Activated naive CD4-positive, alpha-beta T cell treated with anti-CD3 and anti-CD28 coated beads, Interleukin-2, amount 10 ng/mL, durations not matched to agents 7 days and 5 days (primary cell): ENCODE measurements around the gene CDH13.

Experiments
- CTCF ChIA-PET: fragments of 350-600 bp; sonication (Branson Sonifier 250); formaldehyde crosslinking; loops from one replicate; lab custom pipeline; 2021; ENCODE audit warnings: antibody characterized with exemption; lab: Charles Lee
- DNase-seq: peaks from one replicate; pipeline ENCODE4 v3.0.0-alpha.2; 2020
- H3K27ac Mint-ChIP-seq: one replicate; pipeline ENCODE4 v1.8.0; 2021; ENCODE audit warnings: mild to moderate bottlenecking, moderate library complexity, mixed read lengths
- H3K27me3 Mint-ChIP-seq: one replicate; pipeline ENCODE4 v1.8.0; 2021; ENCODE audit warnings: mild to moderate bottlenecking, mixed read lengths
- H3K36me3 Mint-ChIP-seq: one replicate; pipeline ENCODE4 v1.8.0; 2021; ENCODE audit warnings: mixed read lengths
- H3K4me1 Mint-ChIP-seq: one replicate; pipeline ENCODE4 v1.8.0; 2021; ENCODE audit warnings: mixed read lengths
- H3K4me3 Mint-ChIP-seq: one replicate; pipeline ENCODE4 v1.8.0; 2021; ENCODE audit warnings: mild to moderate bottlenecking, moderate library complexity, mixed read lengths
- H3K9me3 Mint-ChIP-seq: one replicate; pipeline ENCODE4 v1.8.0; 2021; ENCODE audit warnings: mixed read lengths

CDH13 gene

DNA sequence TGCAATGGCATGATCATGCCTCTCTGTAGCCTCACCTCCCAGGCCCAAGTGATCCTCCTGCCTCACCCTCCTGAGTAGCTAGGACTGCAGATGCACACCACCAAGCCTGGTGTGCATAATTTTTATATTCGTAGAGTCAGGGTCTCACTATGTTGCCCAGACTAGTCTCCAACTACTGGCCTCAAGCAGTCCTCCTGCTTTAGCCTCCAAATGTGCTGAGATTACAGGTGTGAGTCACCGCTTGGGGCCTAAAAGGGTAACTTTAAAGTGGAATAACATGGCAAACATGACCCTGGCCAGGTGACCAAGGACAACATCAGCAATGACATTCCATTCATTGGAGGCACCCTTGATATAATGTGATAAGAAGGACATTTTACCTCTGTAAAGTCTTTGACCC lies 1207.2 kb downstream of the CDH13 start:
- no peak overlapping the region for H3K27ac Mint-ChIP-seq
- H3K27me3 Mint-ChIP-seq, result peaks cover 49% of the 10 kb centered on the region
- no peaks in the 10 kb centered on the region for H3K9me3 Mint-ChIP-seq
- no peaks in the 10 kb centered on the region for H3K36me3 Mint-ChIP-seq
- no peak for DNase-seq
- no peak overlapping the region for H3K4me3 Mint-ChIP-seq
- peaks cover 20% of the 10 kb centered on the region for H3K4me1 Mint-ChIP-seq
- CTCF ChIA-PET, result no interaction called here

DNA sequence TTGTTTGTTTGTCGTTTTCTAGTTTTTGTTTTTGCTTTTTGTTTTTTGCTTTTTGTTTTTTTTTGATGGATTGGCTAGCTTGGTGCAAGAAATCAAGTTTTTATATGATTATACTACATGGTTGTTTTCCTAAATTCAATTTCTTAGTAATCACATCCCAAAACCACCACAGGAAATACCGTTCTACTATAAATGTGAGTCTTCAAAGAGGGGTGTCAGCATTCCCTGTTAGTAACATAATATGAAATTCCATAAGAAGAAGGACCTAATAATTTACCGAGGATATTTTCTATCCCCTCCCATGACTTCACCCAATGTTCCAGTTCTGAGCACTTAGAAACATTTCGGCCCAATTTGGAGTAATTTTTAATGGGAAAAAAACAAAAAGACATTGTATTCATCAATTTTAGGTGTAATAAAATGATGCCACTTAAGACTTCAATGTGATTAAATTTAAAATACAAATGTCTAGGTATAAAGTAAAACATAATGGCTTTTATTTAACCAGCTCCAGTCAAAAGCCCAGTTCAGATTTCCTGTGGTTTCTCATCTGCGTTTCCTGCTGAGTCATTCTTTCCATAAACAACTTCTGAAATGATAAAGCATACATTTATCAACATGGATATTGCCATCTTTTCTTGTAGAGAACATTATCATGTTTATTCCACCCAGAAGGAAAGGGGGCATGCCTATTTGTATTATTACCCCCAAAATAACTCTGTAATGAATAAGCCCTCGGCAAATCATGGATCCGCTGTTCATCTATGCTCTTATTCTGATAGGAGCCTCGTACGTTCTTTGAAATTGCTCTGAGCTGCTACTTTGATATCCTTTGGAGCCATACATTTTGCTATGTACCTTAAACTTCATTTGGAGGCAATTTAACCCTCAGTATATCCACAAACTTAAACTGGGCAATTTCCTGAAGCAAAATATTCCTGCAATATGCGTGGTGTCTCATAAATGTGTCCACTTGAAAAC lies 1209.1 kb downstream of the CDH13 start:
- CTCF ChIA-PET, result interaction anchor here (0.7 to 1.8 kb wide), 3 partner anchors 9 to 89 kb away, joined by 3 to 6 read pairs (median 4); no protein-coding TSS in a partner anchor
- Mint-ChIP-seq H3K27me3 (peaks cover 46% of the 10 kb centered on the region), H3K9me3 (no peaks in the 10 kb centered on the region), H3K27ac (no peak overlapping the region), H3K4me1 (peaks cover 20% of the 10 kb centered on the region), H3K36me3 (no peaks in the 10 kb centered on the region), H3K4me3 (no peak overlapping the region)
- no peak for DNase-seq

DNA sequence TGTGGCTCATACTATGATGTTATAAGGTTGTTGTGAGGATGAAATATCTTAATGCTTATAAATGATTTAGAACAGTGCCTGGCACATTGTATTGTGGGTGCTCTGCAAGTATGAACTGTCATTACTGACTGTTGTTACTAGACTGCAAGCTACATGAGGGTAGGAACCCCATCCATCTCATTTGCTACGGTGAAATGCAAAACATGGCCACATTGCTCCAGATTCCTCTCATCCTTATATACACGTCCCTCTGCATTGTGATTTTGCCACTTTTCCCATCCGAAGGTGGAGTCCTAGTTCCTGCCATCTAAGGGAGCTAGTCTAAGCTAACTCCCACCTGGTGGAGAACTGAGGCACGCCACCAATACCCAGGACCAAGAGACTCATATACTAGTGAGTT lies 1210.8 kb downstream of the CDH13 start:
- peaks cover 46% of the 10 kb centered on the region for H3K27me3 Mint-ChIP-seq
- no peaks in the 10 kb centered on the region for H3K36me3 Mint-ChIP-seq
- no peak overlapping the region for H3K27ac Mint-ChIP-seq
- no peaks in the 10 kb centered on the region for H3K9me3 Mint-ChIP-seq
- H3K4me1 Mint-ChIP-seq, result peaks cover 20% of the 10 kb centered on the region
- no peak for DNase-seq
- no peak overlapping the region for H3K4me3 Mint-ChIP-seq
- CTCF ChIA-PET, result interaction anchor here (1.4 kb wide), 1 partner anchor 12 kb away, joined by 3 read pairs; no protein-coding TSS in a partner anchor

DNA sequence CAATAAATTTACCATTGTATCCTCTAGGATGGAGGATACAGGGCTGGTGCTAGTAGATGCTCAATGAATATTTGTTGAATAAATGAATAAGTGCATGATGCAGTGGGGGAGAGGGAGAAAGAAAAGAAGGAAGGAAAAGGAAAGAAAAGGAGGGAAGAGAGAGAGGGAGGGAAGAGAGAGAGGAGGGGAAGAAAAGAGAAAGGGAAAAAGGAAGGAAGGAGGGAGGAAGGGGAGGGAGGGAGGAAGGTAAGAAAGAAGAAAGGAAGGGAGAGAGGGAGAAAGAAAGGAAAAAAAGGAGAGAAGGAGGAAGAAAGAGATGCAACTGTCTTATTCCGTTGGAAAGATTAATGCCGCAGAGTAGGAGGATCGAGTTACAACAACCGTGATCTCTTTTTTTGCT lies 1211.4 kb downstream of the CDH13 start:
- peaks cover 20% of the 10 kb centered on the region for H3K4me1 Mint-ChIP-seq
- DNase-seq, result no peak
- no peaks in the 10 kb centered on the region for H3K36me3 Mint-ChIP-seq
- no peaks in the 10 kb centered on the region for H3K9me3 Mint-ChIP-seq
- CTCF ChIA-PET, result interaction anchor here (1.4 kb wide), 1 partner anchor 13 kb away, joined by 3 read pairs; no protein-coding TSS in a partner anchor
- no peak overlapping the region for H3K27ac Mint-ChIP-seq
- H3K4me3 Mint-ChIP-seq, result no peak overlapping the region
- H3K27me3 Mint-ChIP-seq, result peaks cover 48% of the 10 kb centered on the region

DNA sequence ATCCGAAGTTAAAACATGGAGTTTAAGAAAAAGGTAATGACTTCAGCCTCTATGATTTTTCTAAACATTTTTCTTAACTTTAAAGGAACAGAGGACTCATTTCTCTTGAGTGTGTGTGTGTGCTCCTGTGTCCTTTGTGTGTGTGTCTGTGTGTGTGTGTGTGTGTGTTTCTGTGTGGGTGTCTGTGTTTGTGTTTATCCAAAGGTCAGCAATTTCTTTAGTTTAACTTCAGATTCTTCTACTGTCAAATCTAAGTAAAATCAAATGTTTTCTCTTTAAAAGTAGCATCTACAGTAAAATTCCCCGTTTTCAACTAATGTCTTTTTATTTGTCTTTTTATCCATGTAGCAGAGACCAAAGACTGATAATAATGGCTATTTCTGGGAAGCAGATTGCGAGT lies 1212.8 kb downstream of the CDH13 start:
- no peaks in the 10 kb centered on the region for H3K36me3 Mint-ChIP-seq
- H3K4me3 Mint-ChIP-seq, result no peak overlapping the region
- H3K9me3 Mint-ChIP-seq, result no peaks in the 10 kb centered on the region
- H3K27me3 Mint-ChIP-seq, result peaks cover 52% of the 10 kb centered on the region
- peaks cover 20% of the 10 kb centered on the region for H3K4me1 Mint-ChIP-seq
- DNase-seq, result no peak
- CTCF ChIA-PET, result no interaction called here
- H3K27ac Mint-ChIP-seq, result no peak overlapping the region

DNA sequence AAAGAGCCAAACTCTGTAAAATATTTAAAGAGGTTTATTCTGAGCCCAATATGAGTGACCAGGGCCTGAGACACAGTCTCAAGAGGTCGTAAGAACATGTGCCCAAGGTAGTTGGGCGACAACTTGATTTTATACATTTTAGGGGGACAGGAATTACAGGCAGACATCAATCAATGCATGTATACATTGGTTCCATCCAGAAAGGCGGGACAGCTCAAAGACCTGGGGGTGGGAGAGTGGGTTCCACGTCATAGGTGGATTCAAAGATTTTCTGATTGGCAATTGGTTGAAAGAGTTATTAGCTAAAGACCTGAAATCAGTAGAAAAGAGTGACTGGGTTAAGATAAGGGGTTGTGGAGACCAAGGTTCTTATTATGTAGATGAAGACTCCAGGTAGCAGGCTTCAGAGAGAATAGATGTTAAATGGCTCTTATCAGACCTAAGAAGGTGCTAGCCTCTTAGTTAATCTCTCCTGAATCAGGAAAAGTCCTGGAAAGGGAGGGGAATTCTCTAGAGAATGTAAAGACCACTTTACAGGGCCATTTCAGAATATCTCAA lies 1213.4 kb downstream of the CDH13 start:
- peaks cover 15% of the 10 kb centered on the region for H3K4me1 Mint-ChIP-seq
- CTCF ChIA-PET, result no interaction called here
- no peak overlapping the region for H3K27ac Mint-ChIP-seq
- peaks cover 46% of the 10 kb centered on the region for H3K27me3 Mint-ChIP-seq
- H3K4me3 Mint-ChIP-seq, result no peak overlapping the region
- H3K9me3 Mint-ChIP-seq, result no peaks in the 10 kb centered on the region
- H3K36me3 Mint-ChIP-seq, result no peaks in the 10 kb centered on the region
- DNase-seq, result no peak

DNA sequence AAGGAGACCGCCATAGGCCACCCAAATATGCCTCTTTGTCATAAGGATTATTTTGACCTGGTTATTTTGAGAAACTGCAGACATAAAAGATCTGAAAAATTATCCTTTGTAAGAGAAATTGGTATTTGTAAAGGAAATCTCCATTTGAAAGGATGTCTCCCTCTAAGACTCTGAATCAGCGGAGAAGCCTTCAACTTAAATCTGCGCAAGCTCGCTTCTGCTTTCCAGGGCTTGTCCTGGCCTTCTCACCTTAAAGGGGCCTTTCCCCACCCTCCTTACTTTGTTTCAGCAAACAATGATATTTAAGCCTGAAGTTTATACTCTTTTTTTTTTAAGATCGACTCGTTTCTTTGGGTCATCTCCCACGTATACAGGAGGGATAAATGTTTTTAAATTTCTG lies 1215.5 kb downstream of the CDH13 start:
- CTCF ChIA-PET, result no interaction called here
- Mint-ChIP-seq H3K4me3 (no peak overlapping the region), H3K27ac (no peak overlapping the region), H3K9me3 (no peaks in the 10 kb centered on the region), H3K4me1 (no peaks in the 10 kb centered on the region), H3K27me3 (peaks cover 31% of the 10 kb centered on the region), H3K36me3 (no peaks in the 10 kb centered on the region)
- DNase-seq, result no peak

DNA sequence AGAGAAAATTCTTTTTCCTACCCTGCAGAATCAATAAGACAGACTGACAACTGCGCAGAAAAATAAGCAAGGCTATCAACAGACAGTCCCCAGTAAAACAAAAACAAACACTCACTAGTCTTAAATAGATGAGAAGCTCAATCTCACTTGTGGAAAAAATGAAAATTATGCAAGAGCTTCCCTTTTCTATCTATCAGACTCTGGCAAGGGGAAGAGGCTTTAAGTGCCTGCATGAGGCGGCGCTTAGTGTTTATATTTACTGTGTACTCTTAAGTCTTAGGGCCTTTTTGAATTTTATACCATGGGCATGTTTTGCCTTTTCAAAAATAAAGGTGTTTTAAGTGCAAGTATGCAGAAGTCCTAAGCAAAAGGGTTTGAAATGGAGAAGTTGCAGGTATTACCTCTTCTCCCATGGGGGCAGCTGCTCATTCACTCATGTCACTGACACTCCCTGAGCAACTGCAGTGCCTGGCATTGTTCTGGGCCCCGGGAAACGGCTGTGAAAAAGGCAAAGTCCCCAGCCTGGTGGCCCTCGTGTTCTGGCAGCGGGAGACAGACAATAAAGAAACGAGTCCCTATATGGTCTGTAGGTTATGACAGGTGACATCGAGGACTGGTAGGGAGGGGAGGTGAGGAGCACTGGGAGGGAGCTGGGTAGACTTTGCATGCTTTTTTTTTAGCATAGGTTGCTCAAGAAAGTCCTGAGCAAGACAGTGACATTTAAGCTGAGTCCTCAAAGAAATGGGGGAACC lies 1216.2 kb downstream of the CDH13 start:
- H3K36me3 Mint-ChIP-seq, result no peaks in the 10 kb centered on the region
- no peak overlapping the region for H3K27ac Mint-ChIP-seq
- DNase-seq, result no peak
- no peak overlapping the region for H3K4me3 Mint-ChIP-seq
- no peaks in the 10 kb centered on the region for H3K9me3 Mint-ChIP-seq
- no peaks in the 10 kb centered on the region for H3K4me1 Mint-ChIP-seq
- peaks cover 25% of the 10 kb centered on the region for H3K27me3 Mint-ChIP-seq
- CTCF ChIA-PET, result no interaction called here

DNA sequence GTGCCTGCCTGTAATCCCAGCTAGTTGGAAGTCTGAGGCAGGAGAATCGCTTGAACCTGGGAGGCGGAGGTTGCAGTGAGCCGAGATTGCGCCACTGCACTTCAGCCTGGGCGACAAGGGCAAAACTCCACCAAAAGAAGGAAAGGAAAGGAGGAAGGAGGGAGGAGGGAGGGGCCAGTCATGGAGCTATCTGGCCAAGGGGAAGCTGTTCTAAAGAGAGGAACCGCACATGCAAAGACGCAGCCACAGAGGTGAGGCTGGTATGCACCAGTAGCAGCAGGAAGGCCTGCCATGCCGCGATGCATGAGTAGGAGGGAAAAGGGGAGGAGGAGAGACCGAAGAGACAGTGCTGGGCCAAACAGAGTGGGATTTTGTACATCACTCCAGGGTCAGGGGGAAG lies 1216.9 kb downstream of the CDH13 start:
- no peak for DNase-seq
- no peaks in the 10 kb centered on the region for H3K4me1 Mint-ChIP-seq
- CTCF ChIA-PET, result no interaction called here
- peaks cover 18% of the 10 kb centered on the region for H3K27me3 Mint-ChIP-seq
- H3K9me3 Mint-ChIP-seq, result no peaks in the 10 kb centered on the region
- no peak overlapping the region for H3K27ac Mint-ChIP-seq
- H3K4me3 Mint-ChIP-seq, result no peak overlapping the region
- no peaks in the 10 kb centered on the region for H3K36me3 Mint-ChIP-seq

DNA sequence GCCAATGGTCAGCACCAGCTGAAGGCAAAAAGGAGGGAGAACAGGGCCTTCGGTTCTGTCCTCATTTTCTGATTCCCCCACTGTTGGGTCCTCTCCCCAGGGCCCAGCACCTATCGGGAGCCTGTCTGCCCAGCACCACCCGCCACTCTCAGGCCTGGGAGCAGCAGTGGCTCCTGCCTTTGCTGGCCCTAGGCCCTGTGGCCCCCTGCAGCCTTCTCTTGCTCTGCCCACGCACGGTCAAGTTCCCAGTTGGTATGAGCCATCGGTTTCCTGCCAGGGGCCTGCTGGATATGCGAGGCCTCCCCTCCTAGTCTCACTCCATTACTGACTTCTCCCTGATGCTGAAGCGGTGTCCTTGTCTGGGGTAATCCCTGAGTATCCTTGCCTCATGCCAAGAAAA lies 1218.5 kb downstream of the CDH13 start:
- H3K4me1 Mint-ChIP-seq, result no peaks in the 10 kb centered on the region
- CTCF ChIA-PET, result no interaction called here
- H3K27me3 Mint-ChIP-seq, result peaks cover 18% of the 10 kb centered on the region
- DNase-seq, result no peak
- no peaks in the 10 kb centered on the region for H3K36me3 Mint-ChIP-seq
- no peaks in the 10 kb centered on the region for H3K9me3 Mint-ChIP-seq
- H3K4me3 Mint-ChIP-seq, result no peak overlapping the region
- H3K27ac Mint-ChIP-seq, result no peak overlapping the region

DNA sequence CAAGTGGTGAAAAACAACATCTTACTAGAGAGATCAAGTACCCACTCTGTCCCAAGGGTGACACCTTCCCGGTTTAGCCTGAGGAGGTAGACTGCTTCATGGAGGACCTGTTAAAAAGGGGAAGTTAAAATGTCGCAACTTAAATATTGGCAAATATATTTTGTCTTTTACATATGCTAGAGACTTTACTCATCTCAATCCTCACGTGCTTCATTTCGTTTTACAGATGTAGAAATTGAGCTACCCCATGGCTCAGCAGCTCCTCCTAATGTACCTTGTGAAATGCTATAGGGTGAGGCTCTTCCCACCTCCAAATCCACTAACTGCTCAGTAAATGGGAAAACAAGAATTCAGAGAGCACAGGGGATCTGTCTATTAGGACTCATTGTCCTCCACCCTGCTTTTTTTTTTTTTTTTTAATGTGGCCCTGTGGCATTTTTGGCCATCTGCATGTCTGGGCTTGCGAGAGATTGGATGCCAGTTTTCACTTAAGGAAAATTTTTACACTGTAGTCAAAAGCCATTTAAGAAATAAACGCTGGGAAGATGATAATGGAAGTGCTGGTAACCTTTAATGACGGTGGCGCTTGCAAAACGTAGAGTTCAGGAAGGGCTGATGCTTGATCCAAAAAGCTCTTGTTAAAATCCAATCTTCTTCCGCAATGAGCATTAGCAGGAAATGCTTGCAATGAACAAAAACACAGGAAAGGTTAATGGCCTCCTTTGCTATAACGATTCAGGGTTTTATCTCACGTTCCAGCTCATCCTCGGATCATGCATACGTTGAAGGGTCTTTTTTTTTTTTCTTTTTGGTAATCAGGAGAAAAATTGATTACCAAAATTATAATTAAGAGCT lies 1220.8 kb downstream of the CDH13 start:
- CTCF ChIA-PET, result no interaction called here
- Mint-ChIP-seq H3K27me3 (peaks cover 14% of the 10 kb centered on the region), H3K36me3 (no peaks in the 10 kb centered on the region), H3K4me1 (no peaks in the 10 kb centered on the region), H3K27ac (no peak overlapping the region), H3K4me3 (no peak overlapping the region), H3K9me3 (no peaks in the 10 kb centered on the region)
- DNase-seq, result no peak

DNA sequence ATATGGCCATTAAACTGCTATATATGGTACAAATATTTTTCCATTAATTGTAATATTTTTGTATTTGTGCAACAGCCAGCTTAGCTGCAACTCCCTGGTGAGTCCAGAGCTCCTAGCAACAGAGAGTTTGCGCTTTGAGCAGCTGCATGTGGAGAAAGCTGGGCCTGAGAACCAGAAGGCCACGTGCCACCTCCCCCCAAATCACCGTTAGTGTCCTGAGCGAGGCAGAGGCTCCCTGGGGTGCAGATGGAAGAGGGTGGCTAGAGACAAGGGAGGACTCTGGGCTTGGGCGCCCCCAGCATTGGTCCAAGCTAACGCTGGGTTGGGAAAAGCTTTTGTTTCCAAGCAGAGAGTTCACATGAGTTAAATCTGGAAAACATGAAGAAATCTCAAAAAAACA lies 1222.7 kb downstream of the CDH13 start:
- no peak overlapping the region for H3K27ac Mint-ChIP-seq
- H3K27me3 Mint-ChIP-seq, result peaks cover 4% of the 10 kb centered on the region
- no peak overlapping the region for H3K4me3 Mint-ChIP-seq
- CTCF ChIA-PET, result no interaction called here
- H3K4me1 Mint-ChIP-seq, result no peaks in the 10 kb centered on the region
- no peaks in the 10 kb centered on the region for H3K36me3 Mint-ChIP-seq
- no peak for DNase-seq
- no peaks in the 10 kb centered on the region for H3K9me3 Mint-ChIP-seq
